ENCODE results near the gene LHPP.
"Not testable (repeated sequence)": the region's sequence is repeated elsewhere in the genome, so short reads cannot be mapped to it uniquely, and the experiment has no call there.

The LHPP gene

DNA sequence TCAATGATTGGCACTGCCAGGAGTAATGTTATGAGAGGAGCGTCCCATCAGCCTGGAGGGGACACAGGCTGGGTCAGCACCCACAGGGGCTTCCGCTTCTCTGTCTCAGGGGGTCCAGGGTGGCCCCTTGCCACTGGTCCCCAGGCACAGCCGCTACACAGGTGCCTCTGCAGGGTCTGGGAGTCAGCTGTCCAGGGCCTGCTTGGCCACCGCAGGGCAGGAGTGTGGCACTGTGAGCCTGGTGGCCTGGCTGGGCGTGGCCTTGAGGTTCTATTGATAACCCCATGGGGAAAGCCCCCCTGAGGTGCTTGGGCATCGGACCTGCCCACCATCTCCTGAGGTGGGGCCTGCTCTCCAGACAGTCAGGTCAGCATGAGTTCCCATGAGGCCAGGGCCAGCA, 136.6 kb downstream of the LHPP start:
- no peak for DNase-seq

- no peak for DNase-seq
These were observed 137.4 kb downstream of the LHPP start for GRCh38 chr10:124598773-124599587.

DNA sequence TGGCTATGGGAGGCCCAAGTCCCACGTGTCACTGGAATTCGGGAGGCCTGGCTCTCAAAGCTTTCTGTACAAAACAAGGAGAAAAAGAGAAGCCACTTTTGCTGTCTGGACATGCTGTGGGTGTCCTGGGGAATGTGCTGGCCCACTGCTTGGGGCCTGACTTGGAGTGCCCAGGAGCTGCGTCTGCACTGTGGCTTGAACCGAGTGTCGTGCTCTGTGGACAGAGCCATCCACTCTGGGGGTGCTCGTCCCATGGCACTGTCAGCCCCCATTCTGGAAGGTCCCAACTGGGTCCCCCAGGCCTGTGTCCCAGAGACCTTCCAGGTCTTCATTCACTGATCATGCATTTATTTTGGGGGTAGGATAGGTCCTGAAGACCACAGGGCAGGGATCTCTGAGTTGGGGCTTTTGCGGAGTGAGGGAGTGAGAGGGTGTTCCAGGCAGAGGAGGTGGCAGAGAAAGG, 138.0 kb downstream of the LHPP start:
- no peak for DNase-seq

DNA sequence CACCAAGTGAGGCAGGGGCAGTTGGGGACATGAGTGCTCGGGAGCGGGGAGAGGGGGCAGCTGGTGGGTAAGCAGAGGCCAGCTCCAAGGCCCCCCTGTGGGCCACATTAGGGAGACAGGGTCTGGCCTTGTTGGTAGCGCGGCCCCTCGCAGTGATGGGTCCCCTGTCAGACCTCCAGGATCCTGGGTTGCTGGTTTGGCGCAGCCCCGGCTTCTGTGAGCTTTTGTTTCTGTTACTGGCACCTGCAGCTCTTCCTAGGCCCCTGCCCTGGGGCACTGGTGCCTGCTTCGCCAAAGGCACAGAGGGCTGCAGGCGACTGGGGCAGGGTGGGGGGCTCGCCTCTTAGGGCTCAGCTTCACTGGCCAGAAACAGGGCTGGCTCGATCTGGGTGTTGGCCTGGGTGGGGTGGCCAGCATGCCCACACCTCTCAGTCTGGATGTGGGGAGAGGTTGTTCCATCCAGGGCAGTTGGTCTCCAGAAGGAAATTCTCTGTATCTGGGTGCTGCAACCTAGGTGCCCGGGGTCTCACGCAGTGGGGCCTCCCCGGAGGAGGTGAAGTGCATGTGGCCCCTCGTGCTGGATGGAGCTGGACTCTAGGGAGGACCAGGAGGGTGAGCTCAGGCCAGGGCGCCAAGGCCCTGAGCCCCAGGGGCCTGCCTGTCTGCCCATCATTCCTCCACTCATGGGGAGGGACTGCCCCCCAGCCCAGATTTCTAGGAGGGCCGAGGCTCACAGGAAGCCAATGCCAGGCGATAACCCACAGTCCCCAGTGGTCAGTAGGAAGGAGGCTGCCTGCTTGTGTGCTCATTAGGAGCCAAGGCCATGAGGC, 138.6 kb downstream of the LHPP start:
- DNase-seq: no peak

DNA sequence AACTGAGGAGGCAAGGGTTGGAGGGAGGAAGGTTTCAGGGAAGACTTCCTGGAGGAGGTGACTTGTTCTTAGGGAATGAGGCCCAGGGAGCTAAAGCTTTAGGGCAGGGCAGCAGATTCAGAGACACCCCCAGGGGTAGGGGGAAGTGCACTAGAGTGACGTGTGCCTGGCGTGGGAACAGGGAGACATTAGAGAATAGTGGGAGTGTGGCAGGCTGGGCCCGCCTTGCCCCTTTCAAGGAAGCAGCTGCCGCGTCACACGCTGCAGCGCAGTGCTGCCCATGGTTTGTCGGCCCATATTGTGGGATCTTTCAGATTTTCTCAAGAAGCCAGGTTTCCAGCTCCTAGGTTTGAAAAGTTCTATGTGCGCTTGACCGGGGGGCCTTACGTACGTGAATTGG, 139.4 kb downstream of the LHPP start:
- no peak for DNase-seq

DNA sequence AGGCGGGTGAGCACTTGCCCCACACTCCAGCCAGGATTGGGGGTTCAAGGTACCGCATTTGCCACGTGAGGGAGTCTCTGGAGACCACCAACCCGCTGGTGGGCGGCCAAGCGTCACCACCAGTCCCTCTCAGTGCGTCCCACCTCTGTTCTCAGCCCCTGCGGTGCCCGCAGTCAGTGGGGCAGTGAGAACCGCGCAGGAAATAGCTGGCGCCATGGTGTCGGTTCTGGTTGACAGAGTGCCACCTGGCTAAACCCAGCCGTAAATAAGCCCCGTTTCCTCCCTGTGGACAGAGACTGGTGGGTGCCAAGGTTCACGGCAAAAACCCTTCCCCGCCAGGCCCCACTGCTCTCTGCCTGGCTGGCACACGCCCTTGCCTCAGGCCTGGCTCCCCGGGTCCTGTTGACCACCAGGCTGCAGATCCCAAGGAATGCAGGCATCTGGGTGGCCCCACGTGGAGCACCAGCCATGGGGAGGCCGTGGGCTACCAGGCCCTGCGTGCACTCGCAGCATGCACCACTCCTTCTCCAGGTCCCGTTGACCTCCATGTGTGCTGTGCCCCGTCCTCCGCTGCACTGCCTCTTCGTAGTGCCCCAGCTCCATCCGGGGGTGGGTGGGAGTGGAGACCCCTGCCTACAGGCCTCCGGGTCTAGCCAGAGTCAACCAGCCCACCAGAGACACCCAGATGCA, 140.0 kb downstream of the LHPP start:
- DNase-seq: no peak

DNA sequence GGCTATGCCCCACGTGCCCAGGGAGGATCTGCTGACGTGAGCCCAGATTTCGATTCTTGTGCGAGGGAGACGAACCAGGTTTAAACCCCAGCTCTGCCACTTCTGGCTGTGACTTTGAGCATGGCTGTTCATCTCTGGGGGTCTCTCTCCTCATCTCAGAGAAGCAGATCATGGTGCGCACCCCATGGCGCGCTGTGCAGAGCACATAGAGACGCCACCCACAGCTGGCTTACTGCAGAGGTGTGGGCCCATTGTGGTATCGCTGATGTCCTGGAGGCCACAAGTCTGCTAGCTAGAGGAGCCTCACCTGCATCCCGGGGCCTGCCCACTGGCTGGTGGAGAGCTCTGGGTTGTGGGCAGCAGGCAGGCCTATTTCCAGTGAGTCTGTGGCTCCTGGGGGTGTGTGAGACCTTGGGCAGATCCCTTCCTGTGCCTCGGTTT, 140.5 kb downstream of the LHPP start:
- no peak for DNase-seq

DNA sequence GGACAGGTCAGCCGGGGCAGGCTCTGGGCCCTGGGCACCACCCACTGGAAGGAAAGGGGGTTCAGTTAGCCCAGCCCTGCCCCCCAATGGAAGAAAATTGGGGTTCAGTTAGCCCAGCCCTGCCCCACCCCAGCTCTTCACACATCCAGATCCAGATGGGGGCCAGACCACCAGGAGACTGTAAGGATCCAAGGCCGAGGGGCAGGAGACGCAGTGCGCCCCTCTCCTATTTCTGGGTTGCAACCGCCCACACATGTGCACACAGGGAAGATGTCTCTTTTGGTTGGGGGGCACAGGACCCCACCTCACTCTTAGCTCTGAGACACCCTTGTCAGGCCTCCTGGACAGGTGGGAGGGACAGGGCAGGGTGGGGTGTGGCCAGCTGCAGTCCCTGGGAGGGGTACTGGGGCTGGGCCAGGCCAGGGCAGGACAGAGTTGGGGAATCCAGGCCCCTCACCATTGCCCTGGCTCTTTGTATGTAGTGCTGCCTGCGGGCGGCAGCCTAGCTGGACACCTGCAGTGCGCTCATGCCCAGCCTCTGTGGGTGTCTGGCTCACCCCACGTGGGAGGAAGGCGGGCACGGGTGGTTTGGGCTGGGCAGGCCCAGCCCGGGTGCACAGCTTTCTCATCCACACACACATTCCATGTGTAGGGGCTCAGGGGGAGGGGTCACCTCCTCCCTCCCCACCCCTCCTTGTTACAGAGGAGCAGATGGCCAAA, 141.2 kb downstream of the LHPP start:
- DNase-seq: no peak

- DNase-seq: no peak
These were observed 142.0 kb downstream of the LHPP start for GRCh38 chr10:124603376-124604213.

- no peak for DNase-seq
These were observed 142.8 kb downstream of the LHPP start for GRCh38 chr10:124604214-124605000.

- DNase-seq: no peak
These were observed 143.4 kb downstream of the LHPP start for GRCh38 chr10:124605001-124605370.

- no peak for DNase-seq
These were observed 143.8 kb downstream of the LHPP start for GRCh38 chr10:124605481-124605855.

GRCh38 chr10:124605856-124606812, 144.5 kb downstream of the LHPP start:
- no peak for DNase-seq

- no peak for DNase-seq
These were observed 145.2 kb downstream of the LHPP start for GRCh38 chr10:124606822-124607221.

- no peak for DNase-seq
These were observed 146.1 kb downstream of the LHPP start for GRCh38 chr10:124607693-124608092.

- DNase-seq: no peak
These were observed 146.6 kb downstream of the LHPP start for GRCh38 chr10:124608093-124608721.

GRCh38 chr10:124609698-124610097, 148.1 kb downstream of the LHPP start:
- DNase-seq: no peak

DNA sequence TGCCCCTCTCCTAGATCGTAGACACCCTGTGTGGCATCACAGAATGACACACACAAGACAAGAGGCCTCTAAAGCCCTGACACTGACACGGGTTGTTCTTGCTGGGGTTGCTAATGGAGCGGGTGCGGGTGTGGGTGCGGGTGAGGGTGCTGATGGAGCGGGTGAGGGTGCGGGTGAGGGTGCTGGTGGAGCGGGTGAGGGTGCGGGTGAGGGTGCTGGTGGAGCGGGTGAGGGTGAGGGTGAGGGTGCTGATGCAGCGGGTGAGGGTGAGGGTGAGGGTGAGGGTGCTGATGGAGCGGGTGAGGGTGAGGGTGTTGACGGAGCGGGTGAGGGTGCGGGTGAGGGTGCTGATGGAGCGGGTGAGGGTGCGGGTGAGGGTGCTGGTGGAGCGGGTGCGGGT, 148.6 kb downstream of the LHPP start:
- DNase-seq: not testable (repeated sequence)

DNA sequence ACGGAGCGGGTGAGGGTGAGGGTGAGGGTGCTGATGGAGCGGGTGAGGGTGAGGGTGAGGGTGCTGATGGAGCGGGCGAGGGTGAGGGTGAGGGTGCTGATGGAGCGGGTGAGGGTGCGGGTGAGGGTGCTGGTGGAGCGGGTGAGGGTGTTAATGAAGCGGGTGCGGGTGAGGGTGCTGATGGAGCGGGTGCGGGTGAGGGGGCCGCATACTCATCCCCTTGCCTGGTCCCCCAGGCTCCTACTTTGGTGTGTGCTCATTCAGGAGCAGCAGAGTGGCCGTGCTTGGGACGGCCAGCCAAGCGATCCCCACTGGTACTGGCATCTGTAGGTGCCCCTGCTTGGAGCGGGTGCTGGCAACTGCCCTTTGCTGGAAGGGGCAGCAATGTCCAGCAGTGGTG, 149.2 kb downstream of the LHPP start:
- not testable (repeated sequence) for DNase-seq

Data from fibroblast of skin of right biceps (primary cell).